ENCODE measurements around the gene PAK1IP1. TPM values are rescaled to one million over a fixed set of nuclear protein-coding genes. Genes with fewer than 3 reads are reported as not detected.

Gene PAK1IP1
- total RNA-seq, 1 donor from 2014 or later = 25.5 TPM

- FAIRE-seq = no peak
- Histone ChIP-seq H3K27me3 (ENCODE audit: control insufficient read depth, insufficient read depth, low read length) (no peaks in the 10 kb centered on the region), H3K36me3 (ENCODE audit: control insufficient read depth, insufficient read depth, low read length) (no peaks in the 10 kb centered on the region), H3K4me3 (ENCODE audit: low read depth, low read length) (no peak overlapping the region)
- DNase-seq (ENCODE audit: low read depth) = no peak
- no peak for TF ChIP-seq CTCF (IDR thresholded peaks at IDR 0.05; ENCODE audit: insufficient read depth, low read length, severe bottlenecking)
Observed at GRCh38 chr6:10687582-10687981, 7.2 kb upstream of the PAK1IP1 start.

- H3K4me3 ChIP-seq (ENCODE audit: low read depth, low read length) = no peak overlapping the region
- no peak for FAIRE-seq
- no peaks in the 10 kb centered on the region for H3K36me3 ChIP-seq (ENCODE audit: control insufficient read depth, insufficient read depth, low read length)
- H3K27me3 ChIP-seq (ENCODE audit: control insufficient read depth, insufficient read depth, low read length) = no peaks in the 10 kb centered on the region
- TF ChIP-seq CTCF (IDR thresholded peaks at IDR 0.05; ENCODE audit: insufficient read depth, low read length, severe bottlenecking) = no peak
- DNase-seq (ENCODE audit: low read depth) = peak; percentile 34
Observed at GRCh38 chr6:10690651-10691445, 3.9 kb upstream of the PAK1IP1 start.

- Histone ChIP-seq H3K36me3 (ENCODE audit: control insufficient read depth, insufficient read depth, low read length) (peaks cover 3% of the 10 kb centered on the region), H3K27me3 (ENCODE audit: control insufficient read depth, insufficient read depth, low read length) (no peaks in the 10 kb centered on the region), H3K4me3 (ENCODE audit: low read depth, low read length) (peak overlapping the region; percentile 68)
- DNase-seq (ENCODE audit: low read depth) (peak; percentile 39), FAIRE-seq (no peak)
- TF ChIP-seq CTCF (IDR thresholded peaks at IDR 0.05; ENCODE audit: insufficient read depth, low read length, severe bottlenecking) = no peak
Observed at GRCh38 chr6:10692965-10693538, 1.7 kb upstream of the PAK1IP1 start.

- Histone ChIP-seq H3K4me3 (ENCODE audit: low read depth, low read length) (peak overlapping the region; percentile 68), H3K27me3 (ENCODE audit: control insufficient read depth, insufficient read depth, low read length) (no peaks in the 10 kb centered on the region), H3K36me3 (ENCODE audit: control insufficient read depth, insufficient read depth, low read length) (peaks cover 5% of the 10 kb centered on the region)
- DNase-seq (ENCODE audit: low read depth) (no peak), FAIRE-seq (no peak)
- TF ChIP-seq CTCF (IDR thresholded peaks at IDR 0.05; ENCODE audit: insufficient read depth, low read length, severe bottlenecking) = no peak
Observed at GRCh38 chr6:10695086-10695657, 400 bp downstream of the PAK1IP1 start.

- H3K4me3 ChIP-seq (ENCODE audit: low read depth, low read length) = no peak overlapping the region
- peaks cover 5% of the 10 kb centered on the region for H3K36me3 ChIP-seq (ENCODE audit: control insufficient read depth, insufficient read depth, low read length)
- H3K27me3 ChIP-seq (ENCODE audit: control insufficient read depth, insufficient read depth, low read length) = no peaks in the 10 kb centered on the region
- no peak for TF ChIP-seq CTCF (IDR thresholded peaks at IDR 0.05; ENCODE audit: insufficient read depth, low read length, severe bottlenecking)
- FAIRE-seq = no peak
- no peak for DNase-seq (ENCODE audit: low read depth)
Observed at GRCh38 chr6:10696655-10697054, 1.9 kb downstream of the PAK1IP1 start.

Measured in bronchial epithelial cell (primary cell).